ENCODE results near the gene APLF. TPM values are rescaled to one million over a fixed set of nuclear protein-coding genes. Genes with fewer than 3 reads are reported as not detected.
"Not testable (repeated sequence)": the region's sequence is repeated elsewhere in the genome, so short reads cannot be mapped to it uniquely, and the experiment has no call there.

APLF gene
- polyA plus RNA-seq, 10 donors: 1.2 to 2.4 (median 1.8) TPM

GRCh38 chr2:68570434-68570833 lies 103.0 kb downstream of the APLF start:
- not testable (repeated sequence) for DNase-seq

DNA sequence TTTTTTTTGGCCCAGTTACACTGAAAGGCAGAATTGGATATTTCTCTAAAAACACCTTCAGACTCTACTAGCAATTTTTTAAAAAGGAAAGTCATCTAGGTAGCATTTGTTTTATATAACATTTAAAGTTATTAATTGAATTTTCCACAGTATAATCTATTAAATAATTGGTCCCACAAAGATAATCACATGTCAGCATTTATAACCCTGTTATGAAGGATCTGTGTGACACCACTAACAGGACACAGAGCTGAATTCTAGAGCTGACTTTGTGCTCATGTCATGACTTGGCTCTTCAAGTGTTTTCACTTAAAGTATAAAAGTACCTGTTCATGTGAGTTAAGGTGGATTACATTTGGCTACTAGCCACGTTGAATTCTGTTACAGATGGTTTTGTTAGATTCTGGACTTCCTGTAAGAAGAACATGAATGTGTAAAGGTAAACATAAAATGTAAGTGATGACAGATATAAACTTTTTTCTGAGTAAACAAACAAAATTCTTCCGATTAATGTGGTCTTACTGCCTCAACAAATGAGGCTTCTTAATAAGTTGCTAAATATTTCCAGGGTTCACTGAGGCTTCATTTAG lies 106.9 kb downstream of the APLF start:
- DNase-seq: no peak

DNA sequence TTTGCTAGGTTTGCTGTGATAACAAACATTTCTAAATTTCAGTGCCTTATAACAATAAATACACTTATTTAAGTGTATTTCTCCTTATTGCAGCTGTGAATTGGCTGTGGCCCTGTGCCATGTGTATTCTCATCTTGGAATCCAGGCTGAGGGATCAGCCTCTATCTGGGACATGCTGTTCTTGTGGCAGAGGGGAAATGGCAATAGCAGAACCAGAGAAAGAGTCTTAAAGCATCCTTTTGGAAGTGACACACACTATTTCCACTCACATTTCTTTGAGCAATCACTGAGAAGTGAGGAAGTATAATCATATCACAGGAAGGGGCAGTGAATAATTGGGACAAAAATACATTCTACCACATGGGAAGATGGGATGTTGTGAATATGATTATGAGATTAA lies 109.8 kb downstream of the APLF start:
- DNase-seq: peak in 1 of 3 donors; percentile 2

DNA sequence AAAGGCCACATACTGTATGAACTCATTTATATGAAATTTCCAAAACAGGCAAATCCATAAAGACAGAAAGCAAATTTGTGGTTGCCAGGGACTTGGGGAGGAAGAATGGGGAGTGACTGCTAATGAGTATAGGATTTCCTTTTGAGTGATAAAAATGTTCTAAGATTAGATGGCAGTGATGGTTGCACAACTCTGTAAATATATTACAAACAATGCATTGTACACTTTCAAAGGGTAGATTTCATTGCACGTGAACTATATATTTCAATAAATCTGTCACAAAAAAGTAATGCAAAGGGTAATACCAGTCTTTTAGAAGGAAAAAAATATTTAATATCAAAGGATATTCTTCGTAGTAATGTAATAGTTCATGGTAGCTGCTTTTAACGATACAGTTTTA lies 112.3 kb downstream of the APLF start:
- DNase-seq: no peak

- no peak for DNase-seq
Observed at GRCh38 chr2:68588589-68588988, 121.2 kb downstream of the APLF start.

DNA sequence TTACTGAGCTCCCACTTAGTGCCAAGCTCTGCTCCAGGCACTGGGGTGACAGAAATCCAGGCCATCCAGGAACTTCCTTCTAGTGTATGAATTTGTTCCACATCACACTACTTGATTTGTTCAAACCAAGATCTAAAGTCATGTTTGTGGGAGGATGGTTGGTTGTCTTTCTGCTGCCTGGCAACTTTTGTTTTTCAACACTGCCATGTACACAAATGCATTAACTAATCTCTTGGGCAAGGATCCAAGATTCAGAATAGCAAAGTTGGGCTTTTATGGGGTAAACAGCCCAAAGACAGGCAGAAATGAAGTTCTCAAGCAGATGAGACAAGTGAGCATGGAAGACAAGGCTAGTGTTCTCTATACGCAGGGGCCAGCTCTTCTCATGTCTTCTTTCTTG lies 122.6 kb downstream of the APLF start:
- DNase-seq: no peak

- DNase-seq: no peak
Observed at GRCh38 chr2:68590702-68591101, 123.3 kb downstream of the APLF start.

DNA sequence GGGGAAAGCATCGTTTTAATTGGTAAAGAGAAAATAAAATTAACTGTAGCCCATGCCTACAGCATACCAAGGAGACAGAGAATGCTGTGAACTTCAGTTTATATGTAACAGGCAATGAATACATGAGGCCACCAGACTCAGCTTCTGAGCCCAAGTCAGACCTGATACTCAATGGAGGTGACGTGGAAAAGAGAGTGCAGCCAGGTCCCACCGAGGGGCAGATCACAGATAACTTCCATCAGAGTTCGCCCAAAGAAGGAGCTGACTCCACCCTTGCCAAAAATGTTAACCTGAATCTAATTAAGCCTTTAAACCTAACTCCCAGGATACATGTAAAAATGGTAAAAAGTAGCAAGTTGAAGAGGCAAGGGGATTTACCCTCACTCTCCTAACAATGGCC lies 123.8 kb downstream of the APLF start:
- no peak for DNase-seq

DNA sequence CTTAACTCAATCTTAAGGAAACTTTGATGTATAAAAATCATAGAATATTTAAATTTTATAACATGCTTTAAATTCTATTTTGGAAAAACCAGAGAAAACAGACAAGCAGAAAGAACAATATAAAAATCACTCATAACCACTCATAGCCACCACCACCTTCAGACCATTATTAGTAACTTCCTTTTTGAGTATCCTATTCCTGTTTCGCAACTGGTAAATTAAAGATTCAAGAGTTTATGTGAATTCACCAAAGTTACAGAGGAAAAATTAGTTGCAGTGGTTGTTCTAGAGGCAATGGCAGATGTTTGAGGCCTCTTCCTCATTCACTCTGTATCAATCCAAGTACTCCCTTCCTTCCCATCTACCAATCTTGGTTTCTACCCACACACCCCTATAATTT lies 126.7 kb downstream of the APLF start:
- DNase-seq: no peak

DNA sequence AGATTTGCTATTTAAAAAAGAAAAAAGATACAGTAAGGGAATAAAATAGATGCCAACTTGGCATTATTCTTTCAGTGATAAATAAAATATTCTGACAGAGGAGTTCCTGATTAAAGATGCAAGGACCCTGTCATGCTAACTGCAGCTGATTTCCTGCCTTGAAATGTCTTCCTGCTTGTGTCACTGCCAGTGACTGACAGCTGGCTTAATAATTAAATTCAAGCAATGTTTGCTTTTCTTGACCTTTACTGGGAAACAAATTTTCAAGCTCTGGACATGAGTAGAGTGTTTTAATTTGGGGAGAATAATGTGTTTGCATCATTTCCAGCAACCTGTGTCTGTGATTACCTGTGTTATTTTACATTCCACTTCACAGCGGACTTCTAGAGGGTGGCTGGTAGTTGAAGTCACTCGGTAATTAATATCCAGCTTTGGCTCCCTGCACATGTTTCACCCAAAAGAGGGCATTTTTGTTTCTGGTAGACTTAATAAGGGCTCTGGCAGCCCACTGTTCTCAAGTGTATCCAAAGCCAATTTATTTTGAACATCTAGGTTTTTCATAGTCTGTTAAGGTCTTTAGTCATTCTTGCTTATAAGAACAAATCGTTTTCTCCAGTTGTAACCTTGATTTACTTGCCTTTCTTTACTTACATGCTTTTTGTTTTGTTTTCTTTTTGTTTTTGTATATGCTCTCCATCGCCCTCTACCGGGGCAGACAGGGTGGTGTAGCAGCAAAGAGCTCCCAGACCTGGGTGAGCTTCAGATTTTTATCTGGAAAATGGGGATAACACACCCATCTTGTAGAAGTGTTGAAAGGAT lies 127.5 kb downstream of the APLF start:
- peak; percentile 17 to 53 (median 33) for DNase-seq

DNA sequence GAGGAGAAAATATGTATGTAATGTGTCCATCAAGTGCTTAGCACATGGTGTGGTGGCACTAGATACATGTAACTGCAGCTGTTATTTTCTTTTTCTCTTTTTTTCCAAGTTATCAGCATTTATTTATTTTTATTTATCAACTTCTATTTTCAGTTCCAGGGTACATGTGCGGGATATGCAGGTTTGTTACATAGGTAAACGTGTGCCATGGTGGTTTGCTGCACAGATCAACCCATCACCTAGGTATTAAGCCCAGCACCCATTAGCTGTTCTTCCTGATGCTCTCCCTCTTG lies 128.1 kb downstream of the APLF start:
- DNase-seq: not testable (repeated sequence)

GRCh38 chr2:68600495-68600894 lies 133.1 kb downstream of the APLF start:
- not testable (repeated sequence) for DNase-seq

GRCh38 chr2:68603059-68603458 lies 135.7 kb downstream of the APLF start:
- no peak for DNase-seq

DNA sequence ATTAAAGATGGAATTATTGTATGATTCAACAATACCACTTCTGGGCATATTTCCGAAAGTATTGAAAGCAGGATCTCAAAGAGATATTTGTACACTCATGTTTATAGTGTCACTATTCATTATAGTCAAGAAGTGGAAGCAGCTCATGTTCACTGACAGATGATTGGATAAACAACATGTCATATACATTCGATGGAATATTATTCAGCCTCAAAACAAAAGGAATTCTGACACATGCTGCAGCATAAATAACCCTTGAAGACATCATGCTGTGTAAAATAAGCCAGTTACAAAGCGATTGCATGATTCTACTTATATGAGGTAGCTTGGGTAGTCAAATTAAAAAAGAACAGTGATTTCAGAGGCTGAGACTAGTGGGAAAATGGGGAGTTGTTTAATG lies 136.7 kb downstream of the APLF start:
- DNase-seq: no peak

DNA sequence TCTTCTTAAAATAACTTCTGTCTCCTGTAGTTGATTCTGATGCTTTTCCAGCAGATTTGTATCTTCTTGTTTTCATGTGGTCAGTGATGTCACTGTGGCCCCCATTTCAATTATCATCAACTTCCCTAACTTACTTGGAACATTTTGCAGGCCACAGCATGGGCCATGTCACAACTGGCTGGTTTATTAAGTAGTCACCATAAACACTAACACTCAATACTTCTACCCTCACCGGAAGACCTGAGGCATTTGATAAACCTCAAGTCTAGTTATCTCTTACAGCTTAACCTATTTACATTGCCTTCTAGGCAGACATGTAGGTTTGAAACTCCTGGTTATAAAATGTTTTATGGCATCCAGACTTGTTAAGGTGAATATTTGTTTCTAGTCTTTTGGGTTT lies 138.6 kb downstream of the APLF start:
- DNase-seq: no peak

- DNase-seq: no peak
Observed at GRCh38 chr2:68606759-68607158, 139.4 kb downstream of the APLF start.

- DNase-seq: no peak
Observed at GRCh38 chr2:68607837-68608236, 140.5 kb downstream of the APLF start.

DNA sequence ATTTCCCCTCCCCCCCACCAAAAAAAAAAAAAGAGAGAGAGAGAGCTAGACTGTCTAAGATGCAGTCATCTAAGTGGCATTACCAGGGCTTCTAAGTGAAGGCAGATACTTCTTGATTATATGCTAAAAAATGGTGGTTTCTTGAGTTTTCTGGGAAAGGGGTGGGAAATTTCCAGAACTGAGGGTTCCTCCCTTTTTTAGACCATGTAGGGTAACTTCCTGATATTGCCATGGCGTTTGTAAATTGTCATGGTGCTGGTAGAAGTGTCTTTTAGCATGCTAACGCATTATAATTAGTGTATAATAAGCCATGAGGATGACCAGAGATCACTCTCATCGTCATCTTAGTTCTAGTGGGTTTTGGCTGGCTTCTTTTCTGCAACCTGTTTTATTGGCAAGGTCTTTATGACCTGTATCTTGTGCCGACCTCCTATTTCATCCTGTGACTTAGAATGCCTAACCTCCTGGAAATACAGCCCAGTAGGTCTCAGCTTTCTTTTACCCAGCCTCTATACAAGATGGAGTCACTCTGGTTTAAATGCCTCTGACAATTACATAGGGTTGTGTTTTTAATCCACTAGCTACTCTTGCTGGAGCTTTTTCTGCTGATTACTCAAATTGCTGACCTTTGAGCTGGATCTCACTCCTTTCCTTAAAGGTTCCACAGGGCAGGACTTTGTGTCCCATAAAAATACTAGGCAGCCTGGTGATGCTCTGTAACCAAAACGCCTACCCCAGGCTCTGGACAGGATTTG lies 145.6 kb downstream of the APLF start:
- DNase-seq: no peak

DNA sequence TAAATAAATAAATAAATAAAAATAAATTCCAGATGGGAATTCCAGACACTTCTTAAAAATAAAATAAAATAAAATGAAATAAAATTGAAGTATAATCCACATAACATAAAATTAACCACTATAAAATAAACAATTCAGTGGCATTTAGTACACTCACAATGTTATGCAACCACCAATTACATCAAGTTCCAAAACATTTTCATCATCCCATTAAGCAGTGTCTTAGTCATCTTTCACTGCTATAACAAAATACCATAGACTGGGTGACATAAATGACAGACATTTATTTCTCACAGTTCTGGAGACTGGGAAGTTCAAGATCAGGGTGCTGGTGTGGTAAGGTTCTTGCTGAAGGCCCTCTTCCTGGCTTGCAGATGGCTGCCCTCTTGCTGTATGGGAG lies 153.4 kb downstream of the APLF start:
- no peak for DNase-seq

DNA sequence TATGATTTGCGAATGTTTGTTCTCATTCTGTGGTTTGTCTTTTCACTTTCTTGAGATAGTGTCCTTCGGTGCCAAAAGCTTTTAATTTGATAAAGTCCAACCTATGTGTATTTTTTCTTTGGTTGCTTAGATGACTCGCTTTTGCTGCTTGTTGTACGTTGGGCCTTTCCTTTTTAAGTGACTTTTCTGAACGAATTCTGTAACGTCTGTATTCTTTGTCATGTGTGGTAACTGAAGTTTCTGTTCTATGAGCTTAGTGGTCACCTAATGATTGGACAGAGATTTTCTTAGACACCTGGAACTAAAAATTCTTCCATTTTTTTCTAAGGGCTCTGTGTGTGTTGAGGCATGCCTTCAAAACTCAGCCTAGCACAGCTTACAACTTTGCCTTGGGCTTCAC lies 156.4 kb downstream of the APLF start:
- no peak for DNase-seq

GRCh38 chr2:68627615-68628014 lies 160.2 kb downstream of the APLF start:
- no peak for DNase-seq

All from muscle of back (tissue), 11 donors.